Heart left ventricle (tissue), 13 donors: ENCODE data around the gene TCAP.

Experiments
- POLR2A ChIP-seq, 2 donors: fragments of 450-650 bp; IDR thresholded peaks; one replicate each; pipeline ENCODE4 v1.6.1; 2017; ENCODE audit warnings: antibody characterized with exemption in 2 of 2, mild to moderate bottlenecking in 2 of 2, moderate library complexity in 2 of 2
- TF ChIP-seq, protein P1 (sequence below), 12 donors: fragments of 200-600 bp; sonication (generic) in 4 of 12; IDR thresholded peaks; one replicate each; pipeline versions ENCODE4 v1.5.0 to v1.8.0; 2018 to 2022; ENCODE audit warnings: antibody characterized with exemption in 12 of 12, mild to moderate bottlenecking in 5 of 12
- donor health status: ischemic (EF 13 %, LVEDD 7.1; RV severe dilation, severe dysfunction).
- donor health status: DM: no; HTN: yes; CAD: no.
- donor health status: DM: no; HTN: no; CAD: no.
- donor health status: ischemic (EF 25% LVEDD 6.9; RV normal size, moderate dysfunction).
- donor health status: ischemic (EF 25% LVEDD 5.7; RV mildly dilated, moderate dysfunction).
- donor health status: ischemic (EF 35%, LVEDD 5.7; RV mildly dilated, moderate dysfunction).
- donor health status: nonischemic (EF 11% LVEDD 7.7; RV severe dilation, severe dysfunction).
- donor health status: DM: yes; HTN: yes; CAD: no.
- donor health status: PGD.
- donor health status: ischemic (EF 29% LVEDD 5.4; RV normal size, mild dysfunction).
- donor health status: nonischemic (EF 23%, LVEDD 6.1; RV moderate dilation, normal function).

DNA sequence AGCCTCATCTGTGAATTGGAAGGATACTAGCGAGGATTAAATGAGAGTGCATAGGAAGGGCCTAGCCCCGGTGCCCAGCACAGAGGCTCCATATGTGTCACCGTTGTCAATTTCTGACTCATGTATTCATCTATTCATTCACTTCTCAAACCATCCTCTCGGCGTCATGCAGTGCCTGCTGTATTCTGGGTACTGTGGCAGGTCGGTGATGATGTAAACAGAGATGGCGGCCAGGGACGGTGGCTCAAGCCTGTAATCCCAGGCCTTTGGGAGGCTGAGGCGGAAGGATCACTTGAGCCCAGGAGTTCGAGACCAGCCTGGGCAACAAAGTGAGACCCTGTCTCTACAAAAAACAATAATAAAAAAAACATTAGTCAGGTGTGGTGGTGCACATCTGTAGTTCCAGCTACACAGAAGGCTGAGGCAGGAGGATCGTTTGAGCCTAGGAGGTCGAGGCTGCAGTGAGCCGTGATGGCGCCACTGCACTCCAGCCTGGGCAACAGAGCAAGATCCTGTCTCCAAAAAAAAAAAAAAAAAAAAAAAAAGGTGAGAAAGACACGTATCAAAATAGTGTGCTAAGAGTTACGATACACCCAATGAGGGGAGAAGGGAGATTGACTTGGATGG, 42.7 kb upstream of the TCAP start:
- TF ChIP-seq, protein P1, sequence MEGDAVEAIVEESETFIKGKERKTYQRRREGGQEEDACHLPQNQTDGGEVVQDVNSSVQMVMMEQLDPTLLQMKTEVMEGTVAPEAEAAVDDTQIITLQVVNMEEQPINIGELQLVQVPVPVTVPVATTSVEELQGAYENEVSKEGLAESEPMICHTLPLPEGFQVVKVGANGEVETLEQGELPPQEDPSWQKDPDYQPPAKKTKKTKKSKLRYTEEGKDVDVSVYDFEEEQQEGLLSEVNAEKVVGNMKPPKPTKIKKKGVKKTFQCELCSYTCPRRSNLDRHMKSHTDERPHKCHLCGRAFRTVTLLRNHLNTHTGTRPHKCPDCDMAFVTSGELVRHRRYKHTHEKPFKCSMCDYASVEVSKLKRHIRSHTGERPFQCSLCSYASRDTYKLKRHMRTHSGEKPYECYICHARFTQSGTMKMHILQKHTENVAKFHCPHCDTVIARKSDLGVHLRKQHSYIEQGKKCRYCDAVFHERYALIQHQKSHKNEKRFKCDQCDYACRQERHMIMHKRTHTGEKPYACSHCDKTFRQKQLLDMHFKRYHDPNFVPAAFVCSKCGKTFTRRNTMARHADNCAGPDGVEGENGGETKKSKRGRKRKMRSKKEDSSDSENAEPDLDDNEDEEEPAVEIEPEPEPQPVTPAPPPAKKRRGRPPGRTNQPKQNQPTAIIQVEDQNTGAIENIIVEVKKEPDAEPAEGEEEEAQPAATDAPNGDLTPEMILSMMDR (IDR thresholded peaks at IDR 0.05): no peak
- TF ChIP-seq POLR2A (IDR thresholded peaks at IDR 0.05): no peak
